GM23338 (cell line): Measurements from ENCODE around the gene SOX10. TPM values are rescaled to one million over a fixed set of nuclear protein-coding genes. Genes with fewer than 3 reads are reported as not detected.

Experiments used
- ATAC-seq: fragments of 200-7000 bp; cut with Tn5 transposase; 3 replicates; pipeline ENCODE4 v1.9.1; 2020
- DNase-seq: peaks from one replicate; pipeline ENCODE4 v3.0.0-alpha.2; 2015; ENCODE audit warnings: low spot score
- H2AFZ ChIP-seq: fragments of 200-600 bp; sonication (generic); 2 replicates; pipeline ENCODE4 v1.8.0; 2016; ENCODE audit warnings: antibody characterized with exemption, mild to moderate bottlenecking, moderate library complexity
- H3F3A ChIP-seq: fragments of 200-600 bp; sonication (generic); replicated peaks from 2 replicates; pipeline ENCODE4 v1.8.0; 2017; ENCODE audit warnings: antibody characterized with exemption, mixed run types, low read depth
- H3K27ac ChIP-seq: fragments of 200-600 bp; sonication (generic); 2 replicates; pipeline ENCODE4 v1.6.1; 2016; ENCODE audit warnings: low read depth
- H3K27me3 ChIP-seq: fragments of 200-600 bp; sonication (generic); 2 replicates; pipeline ENCODE4 v1.8.0; 2016; ENCODE audit warnings: mild to moderate bottlenecking, mixed run types, moderate library complexity; ENCODE audit not compliant: insufficient read depth
- H3K36me3 ChIP-seq: fragments of 200-600 bp; sonication (generic); 2 replicates; pipeline ENCODE4 v1.8.0; 2016; ENCODE audit warnings: mild to moderate bottlenecking; ENCODE audit not compliant: insufficient read depth
- H3K4me1 ChIP-seq: fragments of 200-600 bp; sonication (generic); 2 replicates; pipeline ENCODE4 v1.8.0; 2016; ENCODE audit warnings: mild to moderate bottlenecking, moderate library complexity; ENCODE audit not compliant: insufficient read depth
- H3K4me2 ChIP-seq: fragments of 200-600 bp; sonication (generic); 2 replicates; pipeline ENCODE4 v1.7.1; 2017; ENCODE audit warnings: mixed run types
- H3K4me3 ChIP-seq: fragments of 200-600 bp; sonication (generic); 2 replicates; pipeline ENCODE4 v1.6.1; 2016; ENCODE audit warnings: mixed run types
- H3K79me2 ChIP-seq: fragments of 200-600 bp; sonication (generic); replicated peaks from 2 replicates; pipeline ENCODE4 v1.8.0; 2017; ENCODE audit warnings: mild to moderate bottlenecking; ENCODE audit not compliant: insufficient read depth
- H3K9me2 ChIP-seq: fragments of 200-600 bp; sonication (generic); 2 replicates; pipeline ENCODE4 v1.8.0; 2017; ENCODE audit not compliant: insufficient read depth
- H4K20me1 ChIP-seq: fragments of 200-600 bp; sonication (generic); replicated peaks from 2 replicates; pipeline ENCODE4 v1.8.0; 2017; ENCODE audit warnings: mild to moderate bottlenecking; ENCODE audit not compliant: insufficient read depth
- H3K27ac Mint-ChIP-seq: 2 replicates; pipeline ENCODE4 v1.8.0; 2020; ENCODE audit warnings: inconsistent platforms, mild to moderate bottlenecking, moderate library complexity, mixed read lengths
- H3K27me3 Mint-ChIP-seq: 3 replicates; pipeline ENCODE4 v1.8.0; 2022; ENCODE audit warnings: low read depth, mild to moderate bottlenecking, moderate library complexity, mixed read lengths, inconsistent platforms; ENCODE audit not compliant: insufficient read depth, poor library complexity
- H3K36me3 Mint-ChIP-seq: 3 replicates; pipeline ENCODE4 v1.8.0; 2021; ENCODE audit warnings: low read depth, mild to moderate bottlenecking, inconsistent platforms, moderate library complexity, mixed read lengths
- H3K4me1 Mint-ChIP-seq: 3 replicates; pipeline ENCODE4 v1.8.0; 2020; ENCODE audit warnings: mild to moderate bottlenecking, inconsistent platforms, mixed read lengths
- H3K4me3 Mint-ChIP-seq: 3 replicates; pipeline ENCODE4 v1.8.0; 2021; ENCODE audit warnings: moderate library complexity, mild to moderate bottlenecking, inconsistent platforms, mixed read lengths
- H3K9me3 Mint-ChIP-seq: 3 replicates; pipeline ENCODE4 v1.8.0; 2020; ENCODE audit warnings: moderate library complexity, mild to moderate bottlenecking, inconsistent platforms, mixed read lengths
- CREB1 ChIP-seq: fragments of 250-450 bp; sonication (Bioruptor Pico); IDR thresholded peaks from 2 replicates; pipeline ENCODE4 v1.5.0; 2020; ENCODE audit warnings: low read depth, mild to moderate bottlenecking, moderate library complexity
- CTCF ChIP-seq, 2 experiments: fragments of 200-600 bp in 1 of 2; sonication (generic) in 1 of 2; conservative IDR thresholded peaks; 2 replicates each; pipeline versions ENCODE4 v1.5.1 to v1.6.1; 2016 to 2017; ENCODE audit warnings: antibody characterized with exemption in 2 of 2, low read depth in 2 of 2, mild to moderate bottlenecking in 2 of 2, moderate library complexity in 1 of 2
- ETS1 ChIP-seq: IDR thresholded peaks from 2 replicates; pipeline ENCODE4 v1.6.1; 2016; ENCODE audit warnings: antibody characterized with exemption
- EZH2 ChIP-seq: fragments of 200-600 bp; sonication (generic); IDR thresholded peaks from one replicate; pipeline ENCODE4 v1.8.0; 2017; ENCODE audit warnings: antibody characterized with exemption, mild to moderate bottlenecking, low read depth; ENCODE audit not compliant: unreplicated experiment
- EZH2phosphoT487 ChIP-seq: fragments of 200-600 bp; sonication (generic); IDR thresholded peaks from one replicate; pipeline ENCODE4 v1.8.1; 2018; ENCODE audit warnings: antibody characterized with exemption; ENCODE audit not compliant: unreplicated experiment
- JUNB ChIP-seq: IDR thresholded peaks from one replicate; pipeline ENCODE4 v1.6.1; 2016; ENCODE audit warnings: antibody characterized with exemption; ENCODE audit not compliant: unreplicated experiment
- NANOG ChIP-seq: IDR thresholded peaks from 2 replicates; pipeline ENCODE4 v1.6.1; 2016; ENCODE audit warnings: antibody characterized with exemption, borderline replicate concordance
- POLR2AphosphoS5 ChIP-seq: IDR thresholded peaks from 2 replicates; pipeline ENCODE4 v1.6.1; 2016; ENCODE audit warnings: antibody characterized with exemption, low read depth
- STAT1 ChIP-seq: IDR thresholded peaks from one replicate; pipeline ENCODE4 v1.6.1; 2016; ENCODE audit warnings: antibody characterized with exemption; ENCODE audit not compliant: unreplicated experiment
- ZNF114 ChIP-seq: fragments of 250-450 bp; sonication (Bioruptor Pico); IDR thresholded peaks from 2 replicates; pipeline ENCODE4 v1.5.0; 2020; ENCODE audit warnings: mild to moderate bottlenecking, moderate library complexity
- ZNF331 ChIP-seq: fragments of 250-450 bp; sonication (Bioruptor Pico); IDR thresholded peaks from 2 replicates; pipeline ENCODE4 v1.5.0; 2020; ENCODE audit warnings: low read depth, mild to moderate bottlenecking, moderate library complexity
- ZNF462 ChIP-seq: fragments of 250-450 bp; sonication (Bioruptor Pico); IDR thresholded peaks from 2 replicates; pipeline ENCODE4 v1.5.0; 2020; ENCODE audit warnings: mild to moderate bottlenecking, moderate library complexity
- polyA plus RNA-seq: library from polyadenylated mRNA; unstranded; fragments of >200 nt; fragmentation: Nextera tagmentation; extraction: Ambion mirVana; gene quantifications from 2 replicates; pipeline ENCODE4 v1.2.1, GENCODE V29; 2016
- total RNA-seq: library from RNA; depleted of rRNA; stranded (reverse); fragments of >200 nt; shearing (Covaris generic); gene quantifications from 2 replicates; pipeline ENCODE4 v1.2.3, GENCODE V29; 2014

SOX10 gene
- total and polyA plus RNA-seq, 2 experiments from 2014 or later, result 1.1 to 2.1 TPM

- peak within 1 kb of the TSS; percentile 99 for H3K4me3 Mint-ChIP-seq
- DNase-seq, result peak; percentile 98
- H3K4me1 Mint-ChIP-seq, result peaks cover 15% of the 10 kb centered on the region
- H3K27ac Mint-ChIP-seq, result peak within 1 kb of the TSS; percentile 94
- H3K27me3 Mint-ChIP-seq, result peaks cover 22% of the 10 kb centered on the region
- no peaks in the 10 kb centered on the region for H3K9me3 Mint-ChIP-seq
- Histone ChIP-seq H3K4me1 (peaks cover 14% of the 10 kb centered on the region), H3K27me3 (peaks cover 13% of the 10 kb centered on the region), H3K79me2 (peaks cover 35% of the 10 kb centered on the region), H3K4me2 (peak within 1 kb of the TSS; percentile 93), H2AFZ (peak within 1 kb of the TSS; percentile 97), H3K4me3 (peak within 1 kb of the TSS; percentile 98), H3K36me3 (0 out of 2 replicates have a peak, but pooled peaks cover 6% of the 10 kb centered on the region), H4K20me1 (peaks cover 7% of the 10 kb centered on the region; the same call in 1 of the 2 replicates), H3K27ac (0 out of 2 replicates have a peak within 1 kb of the TSS, but pooled peaks have one; percentile 32), H3K9me2 (no peaks in the 10 kb centered on the region), H3F3A (no peaks in the 10 kb centered on the region)
- peaks cover 19% of the 10 kb centered on the region for H3K36me3 Mint-ChIP-seq
- TF ChIP-seq POLR2AphosphoS5, result peak; percentile 97
- TF ChIP-seq ZNF114, result no peak
- peak; percentile 77 for TF ChIP-seq CREB1
- no peak for TF ChIP-seq JUNB
- TF ChIP-seq NANOG, result no peak
- TF ChIP-seq ETS1, result peak; percentile 68; the same call in 1 of the 2 replicates
- peak; percentile 91 for ATAC-seq
Measured at GRCh38 chr22:37953437-37954179, 30.7 kb downstream of the SOX10 start, which contains the start of the genes C22orf23 and POLR2F. Gene C22orf23, minus strand, starts transcription at chr22:37953601. Its CDS starts 452 bp downstream, at chr22:37953149. Gene POLR2F, plus strand, starts transcription at chr22:37953699. Its CDS starts 89 bp downstream, at chr22:37953788.

GRCh38 chr22:37953062-37953436 is 31.3 kb downstream of the SOX10 start:
- Histone ChIP-seq H3K36me3 (0 out of 2 replicates have a peak, but pooled peaks cover 6% of the 10 kb centered on the region), H3K27ac (no peak overlapping the region), H3K4me3 (peak overlapping the region; percentile 98), H3K4me1 (peaks cover 14% of the 10 kb centered on the region), H3K79me2 (peaks cover 35% of the 10 kb centered on the region), H2AFZ (peak overlapping the region; percentile 91), H3F3A (no peaks in the 10 kb centered on the region), H3K9me2 (no peaks in the 10 kb centered on the region), H4K20me1 (peaks cover 7% of the 10 kb centered on the region; the same call in 1 of the 2 replicates), H3K4me2 (peak overlapping the region; percentile 93), H3K27me3 (peaks cover 13% of the 10 kb centered on the region)
- Mint-ChIP-seq H3K9me3 (no peaks in the 10 kb centered on the region), H3K36me3 (peaks cover 15% of the 10 kb centered on the region), H3K27me3 (peaks cover 21% of the 10 kb centered on the region), H3K4me1 (peaks cover 15% of the 10 kb centered on the region), H3K4me3 (peak overlapping the region; percentile 99), H3K27ac (no peak overlapping the region)
- DNase-seq (no peak), ATAC-seq (peak; percentile 49)
- no peak for TF ChIP-seq ZNF331 (CRISPR knock-in tag)
- no peak for TF ChIP-seq CTCF (conservative IDR thresholded peaks at IDR 0.05; ENCODE audit: low read depth in 2 of 2)
- no peak for TF ChIP-seq JUNB
- no peak for TF ChIP-seq EZH2
- no peak for TF ChIP-seq EZH2phosphoT487
- no peak for TF ChIP-seq ZNF462
- no peak for TF ChIP-seq STAT1
